Measurements from ENCODE around the gene ATF7IP2.

The ATF7IP2 gene

GRCh38 chr16:10385725-10386516 is at the start of gene ATF7IP2:
Gene ATF7IP2 (plus strand): TSS chr16:10386061. CDS start chr16:10430621, 44,560 bp downstream.
- TF ChIP-seq GATA2 (IDR thresholded peaks at IDR 0.05; ENCODE audit: low read depth, low read length) (no peak), GATA3 (IDR thresholded peaks at IDR 0.05; ENCODE audit: low read depth, low read length) (no peak)

- no peak for TF ChIP-seq GATA3 (IDR thresholded peaks at IDR 0.05; ENCODE audit: low read depth, low read length)
- no peak for TF ChIP-seq GATA2 (IDR thresholded peaks at IDR 0.05; ENCODE audit: low read depth, low read length)
Observed at GRCh38 chr16:10338426-10338825, 47.4 kb upstream of the ATF7IP2 start.

- TF ChIP-seq GATA2 (IDR thresholded peaks at IDR 0.05; ENCODE audit: low read depth, low read length) (no peak), GATA3 (IDR thresholded peaks at IDR 0.05; ENCODE audit: low read depth, low read length) (no peak)
Observed at GRCh38 chr16:10339777-10340732, 45.8 kb upstream of the ATF7IP2 start.

- TF ChIP-seq GATA3 (IDR thresholded peaks at IDR 0.05; ENCODE audit: low read depth, low read length) (no peak; the same call in 1 of the 2 replicates), GATA2 (IDR thresholded peaks at IDR 0.05; ENCODE audit: low read depth, low read length) (peak; percentile 82)
Observed at GRCh38 chr16:10343124-10343760, 42.6 kb upstream of the ATF7IP2 start.

- TF ChIP-seq GATA3 (IDR thresholded peaks at IDR 0.05; ENCODE audit: low read depth, low read length) (no peak), GATA2 (IDR thresholded peaks at IDR 0.05; ENCODE audit: low read depth, low read length) (no peak)
Observed at GRCh38 chr16:10345629-10346028, 40.2 kb upstream of the ATF7IP2 start.

- TF ChIP-seq GATA3 (IDR thresholded peaks at IDR 0.05; ENCODE audit: low read depth, low read length) (no peak), GATA2 (IDR thresholded peaks at IDR 0.05; ENCODE audit: low read depth, low read length) (no peak)
Observed at GRCh38 chr16:10349851-10350250, 36.0 kb upstream of the ATF7IP2 start.

GRCh38 chr16:10352262-10352661 is 33.6 kb upstream of the ATF7IP2 start:
- TF ChIP-seq GATA2 (IDR thresholded peaks at IDR 0.05; ENCODE audit: low read depth, low read length) (no peak), GATA3 (IDR thresholded peaks at IDR 0.05; ENCODE audit: low read depth, low read length) (no peak)

GRCh38 chr16:10355589-10355988 is 30.3 kb upstream of the ATF7IP2 start:
- no peak for TF ChIP-seq GATA2 (IDR thresholded peaks at IDR 0.05; ENCODE audit: low read depth, low read length)
- no peak for TF ChIP-seq GATA3 (IDR thresholded peaks at IDR 0.05; ENCODE audit: low read depth, low read length)

GRCh38 chr16:10356870-10357842 is 28.7 kb upstream of the ATF7IP2 start:
- no peak for TF ChIP-seq GATA3 (IDR thresholded peaks at IDR 0.05; ENCODE audit: low read depth, low read length)
- no peak for TF ChIP-seq GATA2 (IDR thresholded peaks at IDR 0.05; ENCODE audit: low read depth, low read length)

- TF ChIP-seq GATA2 (IDR thresholded peaks at IDR 0.05; ENCODE audit: low read depth, low read length): no peak
- TF ChIP-seq GATA3 (IDR thresholded peaks at IDR 0.05; ENCODE audit: low read depth, low read length): no peak
Observed at GRCh38 chr16:10362077-10362863, 23.6 kb upstream of the ATF7IP2 start.

- TF ChIP-seq GATA2 (IDR thresholded peaks at IDR 0.05; ENCODE audit: low read depth, low read length): no peak
- TF ChIP-seq GATA3 (IDR thresholded peaks at IDR 0.05; ENCODE audit: low read depth, low read length): no peak
Observed at GRCh38 chr16:10367616-10368188, 18.2 kb upstream of the ATF7IP2 start.

All from SH-SY5Y (cell line).